Mesothelial cell of epicardium (in vitro differentiated cells): ENCODE measurements around the gene SCRG1. TPM values are rescaled to one million over a fixed set of nuclear protein-coding genes. Genes with fewer than 3 reads are reported as not detected.

Experiments used
- DNase-seq, 2 experiments: peaks; one replicate each; pipeline ENCODE4 v3.0.0; 2021; ENCODE audit warnings: low spot score in 2 of 2; ENCODE audit not compliant: unreplicated experiment in 2 of 2
- H3K27ac Mint-ChIP-seq: 2 replicates; pipeline ENCODE4 v1.8.0; 2021; ENCODE audit warnings: mixed read lengths
- H3K27me3 Mint-ChIP-seq: 2 replicates; pipeline ENCODE4 v1.8.0; 2021; ENCODE audit warnings: low read depth, mixed read lengths
- H3K36me3 Mint-ChIP-seq: 2 replicates; pipeline ENCODE4 v1.8.0; 2021; ENCODE audit warnings: mixed read lengths
- H3K4me1 Mint-ChIP-seq: 2 replicates; pipeline ENCODE4 v1.8.0; 2021; ENCODE audit warnings: mixed read lengths
- H3K4me3 Mint-ChIP-seq: 2 replicates; pipeline ENCODE4 v1.8.0; 2021; ENCODE audit warnings: mild to moderate bottlenecking, moderate library complexity, mixed read lengths
- H3K9me3 Mint-ChIP-seq: 2 replicates; pipeline ENCODE4 v1.8.0; 2021; ENCODE audit warnings: mixed read lengths
- CTCF ChIP-seq: fragments of 200-600 bp; sonication (generic); IDR thresholded peaks from one replicate; pipeline ENCODE4 v1.5.0; 2021; ENCODE audit warnings: antibody characterized with exemption; ENCODE audit not compliant: unreplicated experiment
- total RNA-seq: library from RNA; stranded (reverse); gene quantifications from 3 replicates; pipeline ENCODE4 v1.2.1, GENCODE V29; 2021

Gene SCRG1
- total RNA-seq, 1 donor from 2014 or later: 0.42 TPM

GRCh38 chr4:173401063-173401462, 2.1 kb upstream of the SCRG1 start:
- Mint-ChIP-seq H3K36me3 (peaks cover 15% of the 10 kb centered on the region), H3K9me3 (peaks cover 6% of the 10 kb centered on the region), H3K27me3 (no peaks in the 10 kb centered on the region), H3K4me3 (no peak overlapping the region), H3K27ac (no peak overlapping the region), H3K4me1 (peaks cover 6% of the 10 kb centered on the region)
- TF ChIP-seq CTCF: no peak
- DNase-seq: no peak

GRCh38 chr4:173398220-173398619, 696 bp downstream of the SCRG1 start:
- no peak for TF ChIP-seq CTCF
- peaks cover 6% of the 10 kb centered on the region for H3K4me1 Mint-ChIP-seq
- no peak for DNase-seq
- H3K27me3 Mint-ChIP-seq: no peaks in the 10 kb centered on the region
- H3K9me3 Mint-ChIP-seq: peaks cover 10% of the 10 kb centered on the region
- H3K36me3 Mint-ChIP-seq: peaks cover 18% of the 10 kb centered on the region
- no peak overlapping the region for H3K4me3 Mint-ChIP-seq
- no peak overlapping the region for H3K27ac Mint-ChIP-seq

- Mint-ChIP-seq H3K9me3 (peaks cover 11% of the 10 kb centered on the region), H3K27me3 (no peaks in the 10 kb centered on the region), H3K36me3 (peaks cover 20% of the 10 kb centered on the region), H3K27ac (no peak overlapping the region), H3K4me3 (no peak overlapping the region), H3K4me1 (peaks cover 6% of the 10 kb centered on the region)
- no peak for DNase-seq
- no peak for TF ChIP-seq CTCF
Observed at GRCh38 chr4:173397604-173398003, 1.3 kb downstream of the SCRG1 start.

- peaks cover 25% of the 10 kb centered on the region for H3K36me3 Mint-ChIP-seq
- H3K9me3 Mint-ChIP-seq: peaks cover 11% of the 10 kb centered on the region
- H3K4me1 Mint-ChIP-seq: no peaks in the 10 kb centered on the region
- no peaks in the 10 kb centered on the region for H3K27me3 Mint-ChIP-seq
- DNase-seq: no peak
- no peak overlapping the region for H3K4me3 Mint-ChIP-seq
- H3K27ac Mint-ChIP-seq: no peak overlapping the region
- no peak for TF ChIP-seq CTCF
Observed at GRCh38 chr4:173391701-173392100, 7.2 kb downstream of the SCRG1 start.

GRCh38 chr4:173386751-173387150, 12.2 kb downstream of the SCRG1 start:
- Mint-ChIP-seq H3K9me3 (no peaks in the 10 kb centered on the region), H3K36me3 (no peaks in the 10 kb centered on the region), H3K27ac (no peak overlapping the region), H3K27me3 (no peaks in the 10 kb centered on the region), H3K4me1 (no peaks in the 10 kb centered on the region), H3K4me3 (no peak overlapping the region)
- DNase-seq: no peak
- TF ChIP-seq CTCF: no peak

GRCh38 chr4:173382349-173382748, 16.6 kb downstream of the SCRG1 start:
- Mint-ChIP-seq H3K36me3 (peaks cover 2% of the 10 kb centered on the region), H3K4me1 (no peaks in the 10 kb centered on the region), H3K27ac (no peak overlapping the region), H3K9me3 (no peaks in the 10 kb centered on the region), H3K27me3 (no peaks in the 10 kb centered on the region), H3K4me3 (no peak overlapping the region)
- TF ChIP-seq CTCF: no peak
- no peak for DNase-seq
